PC-3 (cell line): ENCODE measurements around the gene NCDN. TPM values are rescaled to one million over a fixed set of nuclear protein-coding genes. Genes with fewer than 3 reads are reported as not detected.

ENCODE experiments used
- ATAC-seq: fragments of 200-7000 bp; cut with Tn5 transposase; 2 replicates; pipeline ENCODE4 v1.9.1; 2020; ENCODE audit warnings: mild to moderate bottlenecking, moderate library complexity
- BruUV-seq: library from RNA; stranded (reverse); fragments of 400-500 nt; replicated peaks from 2 replicates; lab custom pipeline; 2021; lab: Mats Ljungman, UMichigan
- CTCF ChIA-PET: fragments of 300-600 bp; sonication (Branson Sonifier 250); formaldehyde crosslinking; loops from one replicate; lab custom pipeline; 2022; ENCODE audit warnings: antibody characterized with exemption; lab: Charles Lee
- POLR2A ChIA-PET: fragments of 300-600 bp; sonication (Branson Sonifier 250); formaldehyde crosslinking; loops from one replicate; lab custom pipeline; 2022; ENCODE audit warnings: antibody characterized with exemption; ENCODE audit not compliant: unreplicated experiment; lab: Charles Lee
- DNase-seq: peaks from one replicate; pipeline ENCODE4 v3.0.0-alpha.2; 2015
- H2AFZ ChIP-seq: fragments of 300-600 bp; sonication (generic); 2 replicates; pipeline ENCODE4 v1.6.0; 2016; ENCODE audit warnings: antibody characterized with exemption, low read length
- H3F3A ChIP-seq: fragments of 300-600 bp; sonication (generic); one replicate; pipeline ENCODE4 v1.6.0; 2017; ENCODE audit warnings: antibody characterized with exemption, low read length, control low read depth, mild to moderate bottlenecking; ENCODE audit not compliant: unreplicated experiment
- H3K27ac ChIP-seq: fragments of 300-600 bp; sonication (generic); 2 replicates; pipeline ENCODE4 v1.5.1; 2016; ENCODE audit warnings: mild to moderate bottlenecking, low read length
- H3K27me3 ChIP-seq: fragments of 300-600 bp; sonication (generic); 2 replicates; pipeline ENCODE4 v1.6.1; 2016; ENCODE audit warnings: low read length, mixed read lengths
- H3K36me3 ChIP-seq: fragments of 300-600 bp; sonication (generic); 2 replicates; pipeline ENCODE4 v1.6.1; 2016; ENCODE audit warnings: low read depth, mixed run types, low read length, mixed read lengths
- H3K4me1 ChIP-seq: fragments of 300-600 bp; sonication (generic); 2 replicates; pipeline ENCODE4 v1.5.1; 2016; ENCODE audit warnings: low read length; ENCODE audit not compliant: insufficient read depth
- H3K4me2 ChIP-seq: fragments of 300-600 bp; sonication (generic); 2 replicates; pipeline ENCODE4 v1.6.0; 2016; ENCODE audit warnings: low read length
- H3K4me3 ChIP-seq: fragments of 300-600 bp; sonication (generic); 2 replicates; pipeline ENCODE4 v1.5.1; 2016; ENCODE audit warnings: mild to moderate bottlenecking, low read length, mixed read lengths
- H3K79me2 ChIP-seq: fragments of 300-600 bp; sonication (generic); 2 replicates; pipeline ENCODE4 v1.6.1; 2017; ENCODE audit warnings: low read length, mixed read lengths
- H3K9ac ChIP-seq: fragments of 300-600 bp; sonication (generic); 2 replicates; pipeline ENCODE4 v1.6.0; 2016; ENCODE audit warnings: mild to moderate bottlenecking, low read length
- H3K9me2 ChIP-seq: fragments of 300-600 bp; sonication (generic); replicated peaks from 2 replicates; pipeline ENCODE4 v1.6.1; 2016; ENCODE audit warnings: mixed run types, low read length, mixed read lengths
- H3K9me3 ChIP-seq: fragments of 300-600 bp; sonication (generic); 2 replicates; pipeline ENCODE4 v1.6.1; 2016; ENCODE audit warnings: low read length, mixed read lengths
- H4K20me1 ChIP-seq: fragments of 300-600 bp; sonication (generic); 2 replicates; pipeline ENCODE4 v1.6.1; 2016; ENCODE audit warnings: low read length, mixed read lengths
- CTCF ChIP-seq: fragments of 300-600 bp; sonication (generic); conservative IDR thresholded peaks from 2 replicates; pipeline ENCODE4 v1.5.1; 2017; ENCODE audit warnings: antibody characterized with exemption, low read depth, mild to moderate bottlenecking, low read length
- EZH2 ChIP-seq: fragments of 300-600 bp; sonication (generic); IDR thresholded peaks from one replicate; pipeline ENCODE4 v1.6.1; 2017; ENCODE audit warnings: antibody characterized with exemption, mild to moderate bottlenecking, low read length; ENCODE audit not compliant: unreplicated experiment
- EZH2phosphoT487 ChIP-seq: fragments of 300-600 bp; sonication (generic); IDR thresholded peaks from 2 replicates; pipeline ENCODE4 v1.6.1; 2018; ENCODE audit warnings: mild to moderate bottlenecking, antibody characterized with exemption, low read length, borderline replicate concordance
- intact Hi-C: fragments of 100-400 bp; cut with micrococcal nuclease; formaldehyde crosslinking; loops from 2 replicates; pipeline ENCODE4 v1.9.0; 2023
- total RNA-seq: library from RNA; depleted of rRNA; stranded (reverse); fragments of >200 nt; gene quantifications from 2 replicates; pipeline ENCODE4 v1.2.3, GENCODE V29; 2014

The NCDN gene
- total RNA-seq, 1 experiment from 2014 or later, result 25.2 TPM

GRCh38 chr1:35592991-35593769 is 35.6 kb downstream of the NCDN start:
- CTCF ChIA-PET, result interaction anchor here (0.7 kb wide), 1 partner anchor 24 kb away, joined by 3 read pairs; no protein-coding TSS in a partner anchor
- BruUV-seq, result no TSS peak
- no peaks in the 10 kb centered on the region for H3K27me3 ChIP-seq
- ATAC-seq (no peak), DNase-seq (no peak)
- no peak overlapping the region for H3K4me3 ChIP-seq
- no peak overlapping the region for H3K4me2 ChIP-seq
- H3K4me1 ChIP-seq, result no peaks in the 10 kb centered on the region
- H2AFZ ChIP-seq, result no peak overlapping the region
- no peaks in the 10 kb centered on the region for H3K9me2 ChIP-seq
- H3K9ac ChIP-seq, result no peak overlapping the region
- no peaks in the 10 kb centered on the region for H3K9me3 ChIP-seq
- H4K20me1 ChIP-seq, result no peaks in the 10 kb centered on the region
- TF ChIP-seq CTCF (no peak), EZH2 (no peak), EZH2phosphoT487 (no peak)
- POLR2A ChIA-PET, result no interaction called here
- no peak overlapping the region for H3K27ac ChIP-seq
- H3F3A ChIP-seq, result no peaks in the 10 kb centered on the region
- H3K79me2 ChIP-seq, result no peaks in the 10 kb centered on the region
- peaks cover 4% of the 10 kb centered on the region; the same call in 1 of the 2 replicates for H3K36me3 ChIP-seq
- intact Hi-C loops, result no loop called here

GRCh38 chr1:35594005-35594760 is 36.6 kb downstream of the NCDN start:
- Histone ChIP-seq H3K27me3 (no peaks in the 10 kb centered on the region), H3K9me2 (no peaks in the 10 kb centered on the region), H2AFZ (no peak overlapping the region), H3K4me1 (no peaks in the 10 kb centered on the region), H4K20me1 (no peaks in the 10 kb centered on the region), H3K4me3 (no peak overlapping the region), H3K36me3 (peaks cover 8% of the 10 kb centered on the region), H3K9ac (no peak overlapping the region), H3K79me2 (no peaks in the 10 kb centered on the region), H3K27ac (no peak overlapping the region), H3F3A (no peaks in the 10 kb centered on the region), H3K4me2 (no peak overlapping the region), H3K9me3 (no peaks in the 10 kb centered on the region)
- ATAC-seq, result no peak
- ChIA-PET POLR2A (no interaction called here), CTCF (interaction anchor here (0.7 kb wide), 1 partner anchor 25 kb away, joined by 3 read pairs; no protein-coding TSS in a partner anchor)
- TF ChIP-seq CTCF (no peak), EZH2phosphoT487 (no peak)
- no TSS peak for BruUV-seq
- intact Hi-C loops, result no loop called here
- DNase-seq, result no peak

- H3K9me2 ChIP-seq, result no peaks in the 10 kb centered on the region
- no peaks in the 10 kb centered on the region for H3K4me1 ChIP-seq
- H3K9me3 ChIP-seq, result no peaks in the 10 kb centered on the region
- H3K4me2 ChIP-seq, result no peak overlapping the region
- no peak overlapping the region for H3K27ac ChIP-seq
- H3K4me3 ChIP-seq, result no peak overlapping the region
- DNase-seq (no peak), ATAC-seq (no peak)
- CTCF ChIA-PET, result no interaction called here
- no peaks in the 10 kb centered on the region for H4K20me1 ChIP-seq
- TF ChIP-seq EZH2 (no peak), EZH2phosphoT487 (no peak), CTCF (no peak)
- no peak overlapping the region for H3K9ac ChIP-seq
- intact Hi-C loops, result no loop called here
- H3K27me3 ChIP-seq, result no peaks in the 10 kb centered on the region
- peaks cover 17% of the 10 kb centered on the region for H3K36me3 ChIP-seq
- H3K79me2 ChIP-seq, result no peaks in the 10 kb centered on the region
- no peak overlapping the region for H2AFZ ChIP-seq
- H3F3A ChIP-seq, result no peaks in the 10 kb centered on the region
- POLR2A ChIA-PET, result no interaction called here
- no TSS peak for BruUV-seq
Observed at GRCh38 chr1:35595684-35596083, 38.1 kb downstream of the NCDN start.
